ENCODE measurements around the gene CFAP100. TPM values are rescaled to one million over a fixed set of nuclear protein-coding genes. Genes with fewer than 3 reads are reported as not detected.

Gene CFAP100
- total RNA-seq, 2 donors from 2014 or later = 0.44 to 0.66 TPM

DNA sequence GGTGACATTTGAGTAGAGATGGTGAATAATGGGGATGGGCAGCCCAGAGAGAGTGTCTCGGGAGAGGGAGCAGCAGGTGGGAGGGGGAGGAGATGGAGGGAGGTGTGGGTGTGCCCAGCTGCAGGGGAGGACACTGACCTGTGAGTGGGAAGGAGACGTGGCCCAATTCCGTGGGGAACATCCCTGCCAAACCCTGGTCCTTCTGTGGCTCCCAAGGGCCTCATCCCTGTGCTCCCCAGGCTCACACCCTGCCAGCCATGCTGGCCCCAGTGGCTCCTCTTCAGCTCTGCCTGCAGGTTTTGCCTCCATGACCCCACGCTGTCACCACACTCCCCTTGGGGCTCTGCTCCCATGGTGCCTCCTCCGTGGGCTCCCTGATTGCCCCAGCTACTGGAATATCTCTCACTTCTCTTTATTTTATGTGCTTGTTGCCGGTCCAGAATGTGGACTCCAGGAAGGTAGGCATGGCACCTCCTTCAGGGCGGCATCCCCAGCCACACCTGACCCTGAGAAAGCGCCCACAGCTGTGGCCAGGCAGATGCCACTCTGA, 7.0 kb downstream of the CFAP100 start:
- no peaks in the 10 kb centered on the region for H3K36me3 ChIP-seq (ENCODE audit: control insufficient read depth, insufficient read depth, low read length)
- Mint-ChIP-seq H3K4me1 (no peaks in the 10 kb centered on the region), H3K27ac (no peak overlapping the region), H3K36me3 (ENCODE audit: low read depth) (no peaks in the 10 kb centered on the region), H3K9me3 (no peaks in the 10 kb centered on the region), H3K4me3 (no peak overlapping the region), H3K27me3 (ENCODE audit: insufficient read depth) (peaks cover 3% of the 10 kb centered on the region)
- no peaks in the 10 kb centered on the region for H3K9me3 ChIP-seq (ENCODE audit: control insufficient read depth, low read length)
- DNase-seq = no peak
- no peak overlapping the region for H3K9ac ChIP-seq (ENCODE audit: extremely low read depth, low read length, poor library complexity, severe bottlenecking)
- WGBS, 2 experiments (ENCODE audit: insufficient coverage in 1 of 2, insufficient read length in 1 of 2) = 79 to 82% methylated on average over 6 to 8 of the region's 8 CpGs
- H3K27ac ChIP-seq (ENCODE audit: low read depth, low read length) = no peak overlapping the region
- H3K4me3 ChIP-seq (ENCODE audit: low read length) = no peak overlapping the region
- TF ChIP-seq, protein P1, sequence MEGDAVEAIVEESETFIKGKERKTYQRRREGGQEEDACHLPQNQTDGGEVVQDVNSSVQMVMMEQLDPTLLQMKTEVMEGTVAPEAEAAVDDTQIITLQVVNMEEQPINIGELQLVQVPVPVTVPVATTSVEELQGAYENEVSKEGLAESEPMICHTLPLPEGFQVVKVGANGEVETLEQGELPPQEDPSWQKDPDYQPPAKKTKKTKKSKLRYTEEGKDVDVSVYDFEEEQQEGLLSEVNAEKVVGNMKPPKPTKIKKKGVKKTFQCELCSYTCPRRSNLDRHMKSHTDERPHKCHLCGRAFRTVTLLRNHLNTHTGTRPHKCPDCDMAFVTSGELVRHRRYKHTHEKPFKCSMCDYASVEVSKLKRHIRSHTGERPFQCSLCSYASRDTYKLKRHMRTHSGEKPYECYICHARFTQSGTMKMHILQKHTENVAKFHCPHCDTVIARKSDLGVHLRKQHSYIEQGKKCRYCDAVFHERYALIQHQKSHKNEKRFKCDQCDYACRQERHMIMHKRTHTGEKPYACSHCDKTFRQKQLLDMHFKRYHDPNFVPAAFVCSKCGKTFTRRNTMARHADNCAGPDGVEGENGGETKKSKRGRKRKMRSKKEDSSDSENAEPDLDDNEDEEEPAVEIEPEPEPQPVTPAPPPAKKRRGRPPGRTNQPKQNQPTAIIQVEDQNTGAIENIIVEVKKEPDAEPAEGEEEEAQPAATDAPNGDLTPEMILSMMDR (conservative IDR thresholded peaks at IDR 0.05) = no peak
- no peaks in the 10 kb centered on the region for H3K27me3 ChIP-seq (ENCODE audit: control insufficient read depth, insufficient read depth, low read length, poor library complexity, severe bottlenecking)
- no peaks in the 10 kb centered on the region for H3K4me1 ChIP-seq (ENCODE audit: control insufficient read depth, insufficient read depth, low read length)

DNA sequence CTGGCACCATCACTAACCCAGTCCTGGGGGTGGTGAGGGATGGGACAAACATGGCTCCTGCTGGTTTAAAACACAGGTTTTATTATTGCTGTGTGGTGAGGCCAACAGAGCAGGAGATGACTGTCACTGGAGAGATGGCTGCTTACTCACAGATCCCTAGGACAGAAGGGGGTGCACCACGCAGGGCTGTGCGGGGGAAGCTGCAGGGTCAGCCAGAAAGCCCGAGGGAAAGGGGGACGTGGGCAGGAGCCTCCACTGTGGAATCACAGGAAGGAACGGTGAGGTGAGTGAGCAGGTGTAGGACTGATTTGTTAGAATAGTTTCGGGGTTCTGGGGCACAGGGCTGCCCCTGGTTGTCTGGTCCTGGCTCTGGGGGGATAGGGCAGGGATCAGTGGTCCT, 7.5 kb downstream of the CFAP100 start:
- H3K4me3 ChIP-seq (ENCODE audit: low read length) = no peak overlapping the region
- H3K9me3 ChIP-seq (ENCODE audit: control insufficient read depth, low read length) = no peaks in the 10 kb centered on the region
- no peak overlapping the region for H3K4me3 Mint-ChIP-seq
- H3K9me3 Mint-ChIP-seq = no peaks in the 10 kb centered on the region
- no peak overlapping the region for H3K27ac ChIP-seq (ENCODE audit: low read depth, low read length)
- H3K36me3 Mint-ChIP-seq (ENCODE audit: low read depth) = no peaks in the 10 kb centered on the region
- DNase-seq = no peak
- no peaks in the 10 kb centered on the region for H3K4me1 Mint-ChIP-seq
- H3K36me3 ChIP-seq (ENCODE audit: control insufficient read depth, insufficient read depth, low read length) = no peaks in the 10 kb centered on the region
- H3K27me3 Mint-ChIP-seq (ENCODE audit: insufficient read depth) = peaks cover 2% of the 10 kb centered on the region
- 86 to 96% methylated on average over 3 to 6 of the region's 6 CpGs for WGBS, 2 experiments (ENCODE audit: insufficient coverage in 1 of 2, insufficient read length in 1 of 2)
- no peak overlapping the region for H3K9ac ChIP-seq (ENCODE audit: extremely low read depth, low read length, poor library complexity, severe bottlenecking)
- TF ChIP-seq, protein P1 (conservative IDR thresholded peaks at IDR 0.05) = no peak
- H3K27me3 ChIP-seq (ENCODE audit: control insufficient read depth, insufficient read depth, low read length, poor library complexity, severe bottlenecking) = no peaks in the 10 kb centered on the region
- H3K4me1 ChIP-seq (ENCODE audit: control insufficient read depth, insufficient read depth, low read length) = no peaks in the 10 kb centered on the region
- no peak overlapping the region for H3K27ac Mint-ChIP-seq

DNA sequence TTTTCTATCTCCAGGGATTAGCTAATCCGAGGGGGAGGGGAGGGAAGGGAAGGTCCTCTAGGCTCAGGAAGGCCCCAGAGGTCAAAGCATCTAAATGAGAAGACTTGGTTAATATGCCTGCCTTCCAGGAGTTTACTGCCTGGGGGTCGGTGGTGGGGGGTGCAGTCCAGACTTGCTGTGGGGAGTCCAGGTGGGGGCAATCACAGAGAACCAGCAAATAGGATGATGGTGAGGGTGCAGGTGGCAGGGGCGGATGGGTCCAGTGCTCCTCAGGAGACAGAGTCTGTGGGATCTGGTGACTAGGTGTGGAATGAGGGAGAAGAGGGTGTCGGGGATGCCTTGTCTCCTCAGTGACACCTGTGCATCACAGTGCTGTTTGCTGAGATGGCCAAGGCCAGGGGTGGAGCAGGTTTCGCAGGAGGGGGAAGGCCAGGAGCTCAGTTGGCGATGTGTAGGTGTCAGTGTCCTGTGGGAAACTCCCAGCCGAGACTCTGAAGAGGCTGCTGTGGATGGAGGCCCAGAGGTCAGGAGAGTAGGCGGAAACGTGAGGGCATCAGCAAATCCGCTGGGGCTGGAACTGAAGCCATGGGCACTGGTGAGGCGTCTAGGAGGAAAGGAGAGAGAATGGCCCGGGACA, 8.1 kb downstream of the CFAP100 start:
- no peak overlapping the region for H3K27ac Mint-ChIP-seq
- H3K36me3 Mint-ChIP-seq (ENCODE audit: low read depth) = no peaks in the 10 kb centered on the region
- DNase-seq = no peak
- Histone ChIP-seq H3K9me3 (ENCODE audit: control insufficient read depth, low read length) (no peaks in the 10 kb centered on the region), H3K27ac (ENCODE audit: low read depth, low read length) (no peak overlapping the region), H3K4me1 (ENCODE audit: control insufficient read depth, insufficient read depth, low read length) (no peaks in the 10 kb centered on the region), H3K9ac (ENCODE audit: extremely low read depth, low read length, poor library complexity, severe bottlenecking) (no peak overlapping the region), H3K36me3 (ENCODE audit: control insufficient read depth, insufficient read depth, low read length) (no peaks in the 10 kb centered on the region), H3K4me3 (ENCODE audit: low read length) (no peak overlapping the region), H3K27me3 (ENCODE audit: control insufficient read depth, insufficient read depth, low read length, poor library complexity, severe bottlenecking) (no peaks in the 10 kb centered on the region)
- H3K9me3 Mint-ChIP-seq = no peaks in the 10 kb centered on the region
- 90 to 97% methylated on average over 6 to 12 of the region's 12 CpGs for WGBS, 2 experiments (ENCODE audit: insufficient coverage in 1 of 2, insufficient read length in 1 of 2)
- TF ChIP-seq, protein P1 (conservative IDR thresholded peaks at IDR 0.05) = no peak
- H3K4me1 Mint-ChIP-seq = no peaks in the 10 kb centered on the region
- H3K27me3 Mint-ChIP-seq (ENCODE audit: insufficient read depth) = peaks cover 2% of the 10 kb centered on the region
- no peak overlapping the region for H3K4me3 Mint-ChIP-seq
